Hepatocyte (in vitro differentiated cells): ENCODE measurements around the gene RELL1. TPM values are rescaled to one million over a fixed set of nuclear protein-coding genes. Genes with fewer than 3 reads are reported as not detected.

Experiments used
- DNase-seq: peaks from one replicate; pipeline ENCODE4 v3.0.0-alpha.2; 2016; ENCODE audit warnings: low spot score
- H2AFZ ChIP-seq: fragments of 200-600 bp; sonication (generic); 2 replicates; pipeline ENCODE4 v1.6.0; 2016; ENCODE audit warnings: antibody characterized with exemption, mild to moderate bottlenecking
- H3K27ac ChIP-seq: fragments of 200-600 bp; sonication (generic); 2 replicates; pipeline ENCODE4 v1.5.1; 2016; ENCODE audit warnings: mild to moderate bottlenecking
- H3K27me3 ChIP-seq: fragments of 200-600 bp; sonication (generic); 2 replicates; pipeline ENCODE4 v1.6.1; 2016
- H3K36me3 ChIP-seq: fragments of 200-600 bp; sonication (generic); replicated peaks from 2 replicates; pipeline ENCODE4 v1.5.1; 2016; ENCODE audit warnings: low read depth; ENCODE audit not compliant: insufficient read depth
- H3K4me1 ChIP-seq: fragments of 200-600 bp; sonication (generic); 2 replicates; pipeline ENCODE4 v1.5.1; 2016; ENCODE audit warnings: mild to moderate bottlenecking, moderate library complexity; ENCODE audit not compliant: insufficient read depth
- H3K4me2 ChIP-seq: fragments of 200-600 bp; sonication (generic); 2 replicates; pipeline ENCODE4 v1.6.0; 2016
- H3K4me3 ChIP-seq: fragments of 200-600 bp; sonication (generic); 2 replicates; pipeline ENCODE4 v1.5.1; 2016; ENCODE audit warnings: mild to moderate bottlenecking
- H3K79me2 ChIP-seq: fragments of 200-600 bp; sonication (generic); 2 replicates; pipeline ENCODE4 v1.6.0; 2017; ENCODE audit warnings: mild to moderate bottlenecking
- H3K9me2 ChIP-seq: fragments of 200-600 bp; sonication (generic); replicated peaks from 2 replicates; pipeline ENCODE4 v1.6.0; 2017; ENCODE audit warnings: mild to moderate bottlenecking; ENCODE audit not compliant: insufficient read depth
- H3K9me3 ChIP-seq: fragments of 200-600 bp; sonication (generic); 2 replicates; pipeline ENCODE4 v1.5.1; 2016; ENCODE audit warnings: low read depth, mild to moderate bottlenecking
- H4K20me1 ChIP-seq: fragments of 200-600 bp; sonication (generic); 2 replicates; pipeline ENCODE4 v1.6.0; 2016; ENCODE audit warnings: mild to moderate bottlenecking; ENCODE audit not compliant: insufficient read depth, poor library complexity, severe bottlenecking
- CTCF ChIP-seq: fragments of 200-600 bp; sonication (generic); IDR thresholded peaks from 2 replicates; pipeline ENCODE4 v1.5.1; 2016; ENCODE audit warnings: antibody characterized with exemption, mild to moderate bottlenecking; ENCODE audit not compliant: poor library complexity
- EZH2 ChIP-seq: fragments of 200-600 bp; sonication (generic); IDR thresholded peaks from 2 replicates; pipeline ENCODE4 v1.6.1; 2016; ENCODE audit warnings: antibody characterized with exemption, mild to moderate bottlenecking, borderline replicate concordance
- EZH2phosphoT487 ChIP-seq: fragments of 200-600 bp; sonication (generic); IDR thresholded peaks from one replicate; pipeline ENCODE4 v1.6.1; 2018; ENCODE audit warnings: antibody characterized with exemption, mild to moderate bottlenecking, low read depth, moderate library complexity; ENCODE audit not compliant: unreplicated experiment, severe bottlenecking
- WGBS: methylation state at CpG from one replicate; pipeline ENCODE4 v1.1.6; 2016; ENCODE audit warnings: low lambda C conversion rate; ENCODE audit errors: missing lambda C conversion rate; 5-methylcytosine and 5-hydroxymethylcytosine counted together
- polyA plus RNA-seq: library from polyadenylated mRNA; unstranded; fragments of >200 nt; fragmentation: Nextera tagmentation; extraction: Ambion mirVana; gene quantifications from 2 replicates; pipeline ENCODE4 v1.2.1, GENCODE V29; 2016
- total RNA-seq: library from RNA; depleted of rRNA; stranded (reverse); fragments of >200 nt; gene quantifications from 2 replicates; pipeline ENCODE4 v1.2.3, GENCODE V29; 2014

Gene RELL1
- total and polyA plus RNA-seq, 2 experiments from 2014 or later = 5.5 to 39.8 TPM

GRCh38 chr4:37644962-37645361, 41.2 kb downstream of the RELL1 start:
- Histone ChIP-seq H3K4me2 (no peak overlapping the region), H3K4me1 (peaks cover 20% of the 10 kb centered on the region), H2AFZ (no peak overlapping the region), H3K36me3 (no peaks in the 10 kb centered on the region), H3K9me2 (no peaks in the 10 kb centered on the region), H3K27ac (no peak overlapping the region), H4K20me1 (no peaks in the 10 kb centered on the region), H3K9me3 (no peaks in the 10 kb centered on the region), H3K27me3 (no peaks in the 10 kb centered on the region), H3K4me3 (no peak overlapping the region), H3K79me2 (peaks cover 7% of the 10 kb centered on the region)
- no peak for TF ChIP-seq EZH2phosphoT487
- TF ChIP-seq EZH2 = no peak
- TF ChIP-seq CTCF = no peak
- no peak for DNase-seq
- 81% methylated on average over 9 of the region's 9 CpGs for WGBS

GRCh38 chr4:37641886-37642849, 44.0 kb downstream of the RELL1 start:
- 82% methylated on average over 11 of the region's 11 CpGs for WGBS

GRCh38 chr4:37641352-37641751, 44.8 kb downstream of the RELL1 start:
- no peak overlapping the region for H3K4me2 ChIP-seq
- H3K9me3 ChIP-seq = no peaks in the 10 kb centered on the region
- no peak overlapping the region for H2AFZ ChIP-seq
- no peaks in the 10 kb centered on the region for H4K20me1 ChIP-seq
- H3K27ac ChIP-seq = no peak overlapping the region
- no peaks in the 10 kb centered on the region for H3K79me2 ChIP-seq
- TF ChIP-seq CTCF = no peak
- no peak for TF ChIP-seq EZH2phosphoT487
- TF ChIP-seq EZH2 = no peak
- H3K36me3 ChIP-seq = no peaks in the 10 kb centered on the region
- H3K27me3 ChIP-seq = no peaks in the 10 kb centered on the region
- no peak overlapping the region for H3K4me3 ChIP-seq
- DNase-seq = no peak
- H3K9me2 ChIP-seq = no peaks in the 10 kb centered on the region
- WGBS = 87% methylated on average over 3 of the region's 3 CpGs
- no peaks in the 10 kb centered on the region for H3K4me1 ChIP-seq

More at GRCh38 chr4:37641886-37642849, 44.0 kb downstream of the RELL1 start:
- DNase-seq = no peak
- no peaks in the 10 kb centered on the region for H3K27me3 ChIP-seq
- no peaks in the 10 kb centered on the region for H3K36me3 ChIP-seq
- H3K4me3 ChIP-seq = no peak overlapping the region
- H2AFZ ChIP-seq = no peak overlapping the region
- H4K20me1 ChIP-seq = no peaks in the 10 kb centered on the region
- no peaks in the 10 kb centered on the region for H3K9me3 ChIP-seq
- H3K4me2 ChIP-seq = no peak overlapping the region
- H3K9me2 ChIP-seq = no peaks in the 10 kb centered on the region
- H3K4me1 ChIP-seq = peaks cover 2% of the 10 kb centered on the region
- no peak for TF ChIP-seq CTCF
- TF ChIP-seq EZH2phosphoT487 = no peak
- no peak for TF ChIP-seq EZH2
- H3K79me2 ChIP-seq = no peaks in the 10 kb centered on the region
- H3K27ac ChIP-seq = no peak overlapping the region
